ENCODE measurements around the gene MTHFD1L.

The MTHFD1L gene

DNA sequence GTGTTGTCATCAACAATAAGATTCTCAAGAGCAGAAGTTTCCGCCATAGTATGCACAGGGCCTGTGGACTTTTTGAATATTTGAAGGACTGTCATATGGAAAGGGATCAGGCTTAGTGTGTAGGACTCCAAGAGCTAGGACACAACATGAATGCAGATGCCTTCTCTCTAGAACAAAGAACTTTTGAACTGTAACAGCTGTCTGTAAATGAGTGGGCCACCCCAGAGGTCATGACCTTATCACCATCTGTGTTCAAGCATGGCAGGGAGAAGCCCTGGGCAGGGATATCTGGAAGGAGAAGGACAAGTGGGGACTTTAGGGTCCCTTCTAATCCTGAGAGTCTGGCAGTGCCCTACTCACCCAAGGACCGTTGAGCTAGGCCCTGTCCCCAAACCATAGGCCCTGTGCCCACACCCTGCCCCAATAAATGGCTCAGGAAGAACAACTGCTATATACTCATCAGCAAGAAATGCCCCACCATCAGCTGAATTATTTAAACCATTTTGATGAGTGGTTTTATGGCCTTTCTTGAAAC is 70.6 kb downstream of the MTHFD1L start:
- Histone ChIP-seq H3K9ac (ENCODE audit: insufficient read length, low read depth) (no peak overlapping the region), H3K36me3 (ENCODE audit: insufficient read depth, insufficient read length, low read length) (peaks cover 50% of the 10 kb centered on the region), H3K27me3 (ENCODE audit: insufficient read depth, insufficient read length) (no peaks in the 10 kb centered on the region), H3K4me3 (ENCODE audit: insufficient read length, low read depth) (no peak overlapping the region), H3K9me3 (ENCODE audit: insufficient read depth, low read length) (no peaks in the 10 kb centered on the region), H3K4me1 (ENCODE audit: insufficient read depth, insufficient read length) (no peaks in the 10 kb centered on the region)
- TF ChIP-seq YY1 (IDR thresholded peaks at IDR 0.05; ENCODE audit: insufficient read depth, insufficient read length) (no peak), SUZ12 (IDR thresholded peaks at IDR 0.05; ENCODE audit: extremely low read depth, insufficient read depth, insufficient read length) (no peak), ZNF274 (IDR thresholded peaks at IDR 0.05; ENCODE audit: low read depth, low read length) (no peak)
- no peak for DNase-seq (ENCODE audit: low read depth, low spot score)

DNA sequence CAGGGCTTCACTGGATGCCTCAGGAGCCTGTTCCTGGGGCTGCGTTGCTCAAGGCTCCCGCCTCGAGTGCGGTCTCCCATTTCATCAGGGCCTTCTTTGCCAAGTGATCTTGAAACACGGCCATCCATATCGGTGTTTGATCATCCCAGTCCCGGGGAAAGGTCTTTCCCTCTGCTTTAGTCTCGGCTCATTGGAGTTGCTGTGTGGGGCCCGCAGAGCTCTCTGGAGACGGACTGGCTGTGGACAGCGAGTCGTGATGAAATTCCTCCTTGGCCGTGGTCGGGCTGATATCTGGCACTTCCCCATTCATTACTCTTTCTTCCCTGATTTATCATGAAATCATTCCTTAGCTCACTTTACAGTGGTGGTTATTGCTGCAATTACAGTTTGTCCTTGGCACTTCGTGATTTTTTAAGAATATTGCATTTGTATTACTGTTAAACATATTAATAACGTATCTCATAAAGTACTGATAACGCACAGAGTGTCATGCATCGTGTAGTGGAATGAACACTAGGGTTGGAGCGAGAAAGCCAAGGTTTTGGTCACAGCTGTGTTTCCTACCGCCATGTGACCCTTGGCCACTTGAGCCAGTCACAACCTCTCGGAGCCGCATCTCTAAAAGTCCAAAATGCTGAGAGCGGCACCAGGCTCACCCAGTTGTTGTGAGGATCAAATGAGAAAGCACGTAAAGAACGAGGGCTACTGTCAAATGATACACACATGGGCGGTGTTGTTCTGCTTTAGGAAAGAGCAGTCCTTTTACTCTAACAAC is 71.8 kb downstream of the MTHFD1L start:
- no peak for DNase-seq (ENCODE audit: low read depth, low spot score)
- Histone ChIP-seq H3K36me3 (ENCODE audit: insufficient read depth, insufficient read length, low read length) (peaks cover 50% of the 10 kb centered on the region), H3K27me3 (ENCODE audit: insufficient read depth, insufficient read length) (no peaks in the 10 kb centered on the region), H3K9me3 (ENCODE audit: insufficient read depth, low read length) (no peaks in the 10 kb centered on the region), H3K4me3 (ENCODE audit: insufficient read length, low read depth) (no peak overlapping the region), H3K4me1 (ENCODE audit: insufficient read depth, insufficient read length) (no peaks in the 10 kb centered on the region), H3K9ac (ENCODE audit: insufficient read length, low read depth) (no peak overlapping the region)
- TF ChIP-seq YY1 (IDR thresholded peaks at IDR 0.05; ENCODE audit: insufficient read depth, insufficient read length) (no peak), SUZ12 (IDR thresholded peaks at IDR 0.05; ENCODE audit: extremely low read depth, insufficient read depth, insufficient read length) (no peak), ZNF274 (IDR thresholded peaks at IDR 0.05; ENCODE audit: low read depth, low read length) (no peak)

DNA sequence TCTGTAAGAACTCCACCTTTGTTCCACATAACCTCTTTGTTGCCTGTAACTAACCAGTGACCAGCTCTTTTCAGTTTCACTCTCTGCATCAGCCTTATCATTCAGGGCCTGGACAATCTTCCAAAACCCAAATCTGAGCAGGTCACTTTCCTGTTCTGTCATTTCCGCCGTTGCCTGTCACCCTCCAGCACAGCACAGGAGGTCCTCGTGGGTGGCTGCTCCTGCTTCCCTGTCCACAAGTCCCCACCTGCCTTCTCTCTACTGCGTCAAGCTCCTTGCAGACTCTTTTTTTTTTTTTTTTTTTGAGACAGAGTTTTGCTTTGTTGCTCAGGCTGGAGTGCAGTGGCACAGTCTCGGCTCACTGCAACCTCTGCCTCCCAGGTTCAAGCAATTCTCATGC is 73.9 kb downstream of the MTHFD1L start:
- no peak for TF ChIP-seq ZNF274 (IDR thresholded peaks at IDR 0.05; ENCODE audit: low read depth, low read length)
- TF ChIP-seq SUZ12 (IDR thresholded peaks at IDR 0.05; ENCODE audit: extremely low read depth, insufficient read depth, insufficient read length), result no peak
- TF ChIP-seq YY1 (IDR thresholded peaks at IDR 0.05; ENCODE audit: insufficient read depth, insufficient read length), result no peak
- DNase-seq (ENCODE audit: low read depth, low spot score), result no peak
- Histone ChIP-seq H3K9ac (ENCODE audit: insufficient read length, low read depth) (no peak overlapping the region), H3K27me3 (ENCODE audit: insufficient read depth, insufficient read length) (no peaks in the 10 kb centered on the region), H3K9me3 (ENCODE audit: insufficient read depth, low read length) (no peaks in the 10 kb centered on the region), H3K4me3 (ENCODE audit: insufficient read length, low read depth) (no peak overlapping the region), H3K4me1 (ENCODE audit: insufficient read depth, insufficient read length) (no peaks in the 10 kb centered on the region), H3K36me3 (ENCODE audit: insufficient read depth, insufficient read length, low read length) (peaks cover 43% of the 10 kb centered on the region)

DNA sequence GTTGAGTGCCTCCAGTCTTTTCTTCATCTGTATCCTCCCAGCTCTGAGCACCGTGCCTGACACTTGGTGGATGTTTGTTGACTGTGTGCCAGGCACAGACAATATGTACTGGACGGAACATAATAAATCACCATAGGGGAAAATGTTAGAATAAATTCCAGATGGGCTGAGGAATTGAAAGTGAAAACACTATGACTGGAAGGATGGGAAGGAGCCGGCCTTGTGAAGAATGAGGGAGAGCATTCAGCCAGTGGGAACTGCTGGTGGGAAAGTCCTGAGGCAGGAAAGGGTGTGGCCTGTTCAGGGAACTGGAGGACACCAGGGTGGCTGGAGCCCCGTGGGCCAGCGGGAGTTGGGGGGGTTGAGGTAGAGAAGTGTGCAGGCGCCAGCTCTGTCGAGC is 75.4 kb downstream of the MTHFD1L start:
- Histone ChIP-seq H3K4me3 (ENCODE audit: insufficient read length, low read depth) (no peak overlapping the region), H3K9ac (ENCODE audit: insufficient read length, low read depth) (no peak overlapping the region), H3K9me3 (ENCODE audit: insufficient read depth, low read length) (no peaks in the 10 kb centered on the region), H3K4me1 (ENCODE audit: insufficient read depth, insufficient read length) (no peaks in the 10 kb centered on the region), H3K27me3 (ENCODE audit: insufficient read depth, insufficient read length) (no peaks in the 10 kb centered on the region), H3K36me3 (ENCODE audit: insufficient read depth, insufficient read length, low read length) (peaks cover 47% of the 10 kb centered on the region)
- TF ChIP-seq SUZ12 (IDR thresholded peaks at IDR 0.05; ENCODE audit: extremely low read depth, insufficient read depth, insufficient read length) (no peak), YY1 (IDR thresholded peaks at IDR 0.05; ENCODE audit: insufficient read depth, insufficient read length) (no peak)
- no peak for DNase-seq (ENCODE audit: low read depth, low spot score)

- Histone ChIP-seq H3K4me1 (ENCODE audit: insufficient read depth, insufficient read length) (no peaks in the 10 kb centered on the region), H3K9me3 (ENCODE audit: insufficient read depth, low read length) (no peaks in the 10 kb centered on the region), H3K27me3 (ENCODE audit: insufficient read depth, insufficient read length) (no peaks in the 10 kb centered on the region), H3K9ac (ENCODE audit: insufficient read length, low read depth) (no peak overlapping the region), H3K4me3 (ENCODE audit: insufficient read length, low read depth) (no peak overlapping the region), H3K36me3 (ENCODE audit: insufficient read depth, insufficient read length, low read length) (peaks cover 42% of the 10 kb centered on the region)
- no peak for TF ChIP-seq SUZ12 (IDR thresholded peaks at IDR 0.05; ENCODE audit: extremely low read depth, insufficient read depth, insufficient read length)
- no peak for TF ChIP-seq ZNF274 (IDR thresholded peaks at IDR 0.05; ENCODE audit: low read depth, low read length)
- no peak for TF ChIP-seq YY1 (IDR thresholded peaks at IDR 0.05; ENCODE audit: insufficient read depth, insufficient read length)
- DNase-seq (ENCODE audit: low read depth, low spot score), result no peak
These were observed 84.0 kb downstream of the MTHFD1L start for GRCh38 chr6:150949526-150949925.

DNA sequence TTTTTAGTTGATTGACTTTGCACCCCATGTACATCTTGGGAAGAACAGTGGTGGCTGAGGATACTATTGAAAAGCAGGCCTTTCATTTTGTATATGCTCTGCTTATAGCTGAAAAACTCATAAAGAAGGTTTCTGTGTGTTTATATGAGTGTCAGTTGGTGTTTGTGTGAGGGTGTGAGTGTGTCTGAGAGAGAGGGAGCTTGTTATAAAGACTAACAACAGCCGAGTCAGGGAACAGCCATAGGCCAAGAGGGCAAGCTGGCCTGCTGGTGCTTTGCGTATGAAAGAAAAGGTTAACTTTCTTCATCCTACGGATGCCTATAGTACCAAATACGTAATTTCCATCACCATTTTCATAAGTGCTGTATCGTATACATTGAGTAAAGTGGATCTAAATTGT is 88.3 kb downstream of the MTHFD1L start:
- H3K4me3 ChIP-seq (ENCODE audit: insufficient read length, low read depth), result no peak overlapping the region
- peaks cover 40% of the 10 kb centered on the region for H3K36me3 ChIP-seq (ENCODE audit: insufficient read depth, insufficient read length, low read length)
- no peaks in the 10 kb centered on the region for H3K27me3 ChIP-seq (ENCODE audit: insufficient read depth, insufficient read length)

GRCh38 chr6:150959166-150959565 is 93.7 kb downstream of the MTHFD1L start:
- Histone ChIP-seq H3K27me3 (ENCODE audit: insufficient read depth, insufficient read length) (no peaks in the 10 kb centered on the region), H3K36me3 (ENCODE audit: insufficient read depth, insufficient read length, low read length) (peaks cover 29% of the 10 kb centered on the region), H3K4me3 (ENCODE audit: insufficient read length, low read depth) (no peak overlapping the region), H3K4me1 (ENCODE audit: insufficient read depth, insufficient read length) (no peaks in the 10 kb centered on the region), H3K9ac (ENCODE audit: insufficient read length, low read depth) (no peak overlapping the region), H3K9me3 (ENCODE audit: insufficient read depth, low read length) (no peaks in the 10 kb centered on the region)
- TF ChIP-seq ZNF274 (IDR thresholded peaks at IDR 0.05; ENCODE audit: low read depth, low read length), result no peak
- TF ChIP-seq YY1 (IDR thresholded peaks at IDR 0.05; ENCODE audit: insufficient read depth, insufficient read length), result no peak
- no peak for TF ChIP-seq SUZ12 (IDR thresholded peaks at IDR 0.05; ENCODE audit: extremely low read depth, insufficient read depth, insufficient read length)
- DNase-seq (ENCODE audit: low read depth, low spot score), result no peak

More for the DNA sequence above, 88.3 kb downstream of the MTHFD1L start:
- DNase-seq (ENCODE audit: low read depth, low spot score), result no peak
- Histone ChIP-seq H3K9me3 (ENCODE audit: insufficient read depth, low read length) (no peaks in the 10 kb centered on the region), H3K4me1 (ENCODE audit: insufficient read depth, insufficient read length) (no peaks in the 10 kb centered on the region), H3K9ac (ENCODE audit: insufficient read length, low read depth) (no peak overlapping the region)
- TF ChIP-seq YY1 (IDR thresholded peaks at IDR 0.05; ENCODE audit: insufficient read depth, insufficient read length) (no peak), ZNF274 (IDR thresholded peaks at IDR 0.05; ENCODE audit: low read depth, low read length) (no peak)

All from NT2/D1 (cell line).